CD14-positive monocyte (primary cell): ENCODE measurements around the gene TLCD1. TPM values are rescaled to one million over a fixed set of nuclear protein-coding genes. Genes with fewer than 3 reads are reported as not detected.

ENCODE experiments used
- DNase-seq, 3 donors: peaks; one replicate each; pipeline ENCODE4 v3.0.0-alpha.2; 2011 to 2022
- H2AFZ ChIP-seq: 2 replicates; pipeline ENCODE4 v1.6.0; 2012; ENCODE audit warnings: mild to moderate bottlenecking, low read depth, low read length, inconsistent platforms; ENCODE audit not compliant: insufficient read depth, poor library complexity, severe bottlenecking
- H3K27ac ChIP-seq, 2 donors: 1 replicate in 1 of 2; 2 replicates in 1 of 2; pipeline ENCODE4 v1.5.1; 2012 to 2013; ENCODE audit warnings: low read length in 2 of 2, control low read depth in 1 of 2, inconsistent platforms in 1 of 2, low read depth in 1 of 2, mild to moderate bottlenecking in 1 of 2
- H3K27me3 ChIP-seq, 2 donors: one replicate each; pipeline versions ENCODE4 v1.6.0 to v1.6.1; 2011 to 2013; ENCODE audit warnings: low read length in 2 of 2; ENCODE audit not compliant: control insufficient read depth in 2 of 2, insufficient read depth in 2 of 2
- H3K36me3 ChIP-seq, 2 donors: replicated peaks in 1 of 2; 1 replicate in 1 of 2; 2 replicates in 1 of 2; pipeline versions ENCODE4 v1.5.1 to v1.6.1; 2012 to 2013; ENCODE audit warnings: low read length in 2 of 2, control low read depth in 1 of 2, inconsistent platforms in 1 of 2, mild to moderate bottlenecking in 1 of 2; ENCODE audit not compliant: insufficient read depth in 2 of 2, control insufficient read depth in 1 of 2
- H3K4me1 ChIP-seq, 2 donors: 1 replicate in 1 of 2; 2 replicates in 1 of 2; pipeline versions ENCODE4 v1.5.1 to v1.6.1; 2012 to 2013; ENCODE audit warnings: low read length in 2 of 2, control low read depth in 1 of 2, inconsistent platforms in 1 of 2, mild to moderate bottlenecking in 1 of 2, moderate library complexity in 1 of 2; ENCODE audit not compliant: insufficient read depth in 2 of 2, control insufficient read depth in 1 of 2
- H3K4me2 ChIP-seq: replicated peaks from 2 replicates; pipeline ENCODE3; 2012; ENCODE audit warnings: low read length, moderate library complexity, mild to moderate bottlenecking; ENCODE audit not compliant: poor library complexity, severe bottlenecking; ENCODE audit errors: extremely low read depth
- H3K4me3 ChIP-seq, 3 experiments: fragments of 200-600 bp in 1 of 3; sonication (generic) in 1 of 3; replicated peaks in 1 of 3; 1 replicate in 2 of 3; 2 replicates in 1 of 3; pipeline ENCODE4 v1.5.1; 2011 to 2013; ENCODE audit warnings: low read length in 3 of 3, mild to moderate bottlenecking in 3 of 3, control low read depth in 2 of 3, low read depth in 2 of 3, inconsistent platforms in 1 of 3, moderate library complexity in 1 of 3
- H3K79me2 ChIP-seq: 2 replicates; pipeline ENCODE4 v1.6.0; 2012; ENCODE audit warnings: mild to moderate bottlenecking, control low read depth, inconsistent platforms, low read length, moderate library complexity; ENCODE audit not compliant: insufficient read depth
- H3K9ac ChIP-seq: 2 replicates; pipeline ENCODE4 v1.6.0; 2017; ENCODE audit warnings: low read length, mild to moderate bottlenecking; ENCODE audit not compliant: insufficient read depth, poor library complexity, severe bottlenecking
- H3K9me3 ChIP-seq, 2 donors: replicated peaks in 1 of 2; 1 replicate in 1 of 2; 2 replicates in 1 of 2; pipeline versions ENCODE4 v1.5.1 to v1.6.1; 2012 to 2013; ENCODE audit warnings: low read length in 2 of 2, control low read depth in 1 of 2; ENCODE audit not compliant: control insufficient read depth in 1 of 2, insufficient read depth in 1 of 2
- H4K20me1 ChIP-seq: 2 replicates; pipeline ENCODE4 v1.6.0; 2012; ENCODE audit warnings: mild to moderate bottlenecking, low read length, control low read depth, moderate library complexity; ENCODE audit not compliant: insufficient read depth
- H3K27ac Mint-ChIP-seq, 7 donors: one replicate each; pipeline ENCODE4 v1.8.0; 2020; ENCODE audit warnings: mild to moderate bottlenecking in 7 of 7, mixed read lengths in 7 of 7, moderate library complexity in 6 of 7, inconsistent platforms in 2 of 7
- H3K27me3 Mint-ChIP-seq, 3 donors: one replicate each; pipeline ENCODE4 v1.8.0; 2021 to 2022; ENCODE audit warnings: low read depth in 3 of 3, mild to moderate bottlenecking in 3 of 3, mixed read lengths in 3 of 3, moderate library complexity in 3 of 3, inconsistent platforms in 1 of 3
- H3K36me3 Mint-ChIP-seq, 2 donors: one replicate each; pipeline ENCODE4 v1.8.0; 2020; ENCODE audit warnings: mixed read lengths in 2 of 2, inconsistent platforms in 1 of 2, mild to moderate bottlenecking in 1 of 2
- H3K4me1 Mint-ChIP-seq: one replicate; pipeline ENCODE4 v1.8.0; 2020; ENCODE audit warnings: mild to moderate bottlenecking, mixed read lengths
- H3K4me3 Mint-ChIP-seq, 2 donors: one replicate each; pipeline ENCODE4 v1.8.0; 2020; ENCODE audit warnings: mild to moderate bottlenecking in 2 of 2, mixed read lengths in 2 of 2, moderate library complexity in 1 of 2
- H3K9me3 Mint-ChIP-seq, 7 donors: one replicate each; pipeline ENCODE4 v1.8.0; 2020 to 2022; ENCODE audit warnings: mixed read lengths in 7 of 7, mild to moderate bottlenecking in 6 of 7, moderate library complexity in 6 of 7, inconsistent platforms in 2 of 7
- WGBS: methylation state at CpG from one replicate; pipeline ENCODE4 v1.1.5; 2013; ENCODE audit warnings: missing lambda C conversion rate; ENCODE audit not compliant: insufficient coverage; 5-methylcytosine and 5-hydroxymethylcytosine counted together
- intact Hi-C, 2 donors: fragments of 100-400 bp; cut with micrococcal nuclease; formaldehyde crosslinking; loops; one replicate each; pipeline versions ENCODE4 v1.15.0 to v1.15.1; 2023
- polyA plus RNA-seq, 3 donors: library from polyadenylated mRNA; depleted of rRNA in 1 of 3; unstranded in 2 of 3; stranded (reverse) in 1 of 3; fragments of 300-500 nt in 2 of 3; fragments of >200 nt in 1 of 3; fragmentation: Illumina TruSeq in 2 of 3; gene quantifications; 1 replicate in 2 of 3; 2 replicates in 1 of 3; pipeline ENCODE4 v1.2.3, GENCODE V29; 2012 to 2021
- small RNA-seq: library from RNA; depleted of rRNA; stranded (forward); fragments of <200 nt; gene quantifications from one replicate; pipeline ENCODE3, GENCODE V24; 2012; ENCODE audit warnings: low read depth; ENCODE audit not compliant: insufficient read length
- TF ChIP-seq, protein P1 (sequence below): fragments of 200-600 bp; IDR thresholded peaks from one replicate; pipeline ENCODE4 v1.8.0; 2022; ENCODE audit warnings: antibody characterized with exemption, mild to moderate bottlenecking

TLCD1 gene
- polyA plus RNA-seq, 3 donors = 0.79 TPM; not detected in 2

DNA sequence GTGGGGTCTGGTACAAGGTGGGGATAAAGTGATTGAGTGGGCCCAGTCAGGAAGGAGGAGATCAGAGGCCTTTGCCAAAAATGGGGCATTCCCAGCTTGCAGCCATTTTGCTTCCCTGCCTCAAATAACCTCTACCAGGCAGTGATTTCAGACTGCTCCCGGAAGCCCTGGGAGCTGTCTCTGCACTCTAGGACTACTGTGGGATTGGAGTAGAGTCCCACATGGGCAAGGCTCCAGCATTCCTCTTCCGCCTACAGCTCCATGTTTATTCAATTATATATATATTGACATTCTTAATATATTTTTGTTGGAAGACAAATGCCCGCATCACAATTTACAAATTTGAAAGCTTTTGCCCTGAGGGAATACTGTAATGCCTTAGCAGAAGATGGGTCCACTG lies 50.5 kb downstream of the TLCD1 start:
- no peak overlapping the region for H3K27ac ChIP-seq
- H3K4me2 ChIP-seq = no peak overlapping the region
- no peaks in the 10 kb centered on the region for H3K9me3 ChIP-seq
- Mint-ChIP-seq H3K36me3 (peaks cover 77 to 99% of the 10 kb centered on the region in 2 donors), H3K27ac (no peak overlapping the region), H3K4me3 (no peak overlapping the region), H3K4me1 (no peaks in the 10 kb centered on the region), H3K9me3 (no peaks in the 10 kb centered on the region), H3K27me3 (peaks cover 0 to 2% (median 1%) of the 10 kb centered on the region in 3 donors)
- no peak overlapping the region for H2AFZ ChIP-seq
- TF ChIP-seq, protein P1, sequence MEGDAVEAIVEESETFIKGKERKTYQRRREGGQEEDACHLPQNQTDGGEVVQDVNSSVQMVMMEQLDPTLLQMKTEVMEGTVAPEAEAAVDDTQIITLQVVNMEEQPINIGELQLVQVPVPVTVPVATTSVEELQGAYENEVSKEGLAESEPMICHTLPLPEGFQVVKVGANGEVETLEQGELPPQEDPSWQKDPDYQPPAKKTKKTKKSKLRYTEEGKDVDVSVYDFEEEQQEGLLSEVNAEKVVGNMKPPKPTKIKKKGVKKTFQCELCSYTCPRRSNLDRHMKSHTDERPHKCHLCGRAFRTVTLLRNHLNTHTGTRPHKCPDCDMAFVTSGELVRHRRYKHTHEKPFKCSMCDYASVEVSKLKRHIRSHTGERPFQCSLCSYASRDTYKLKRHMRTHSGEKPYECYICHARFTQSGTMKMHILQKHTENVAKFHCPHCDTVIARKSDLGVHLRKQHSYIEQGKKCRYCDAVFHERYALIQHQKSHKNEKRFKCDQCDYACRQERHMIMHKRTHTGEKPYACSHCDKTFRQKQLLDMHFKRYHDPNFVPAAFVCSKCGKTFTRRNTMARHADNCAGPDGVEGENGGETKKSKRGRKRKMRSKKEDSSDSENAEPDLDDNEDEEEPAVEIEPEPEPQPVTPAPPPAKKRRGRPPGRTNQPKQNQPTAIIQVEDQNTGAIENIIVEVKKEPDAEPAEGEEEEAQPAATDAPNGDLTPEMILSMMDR = no peak
- H3K27me3 ChIP-seq = no peaks in the 10 kb centered on the region
- intact Hi-C loops = no loop called here
- no peak for DNase-seq
- H4K20me1 ChIP-seq = peaks cover 13% of the 10 kb centered on the region
- H3K9ac ChIP-seq = no peak overlapping the region
- no peak overlapping the region for H3K4me3 ChIP-seq
- no peaks in the 10 kb centered on the region for H3K4me1 ChIP-seq
- WGBS = 100% methylated on average over 1 of the region's 3 CpGs
- H3K79me2 ChIP-seq = no peaks in the 10 kb centered on the region
- H3K36me3 ChIP-seq = peaks cover 97 to 100% of the 10 kb centered on the region in 2 donors

Small RNAs within 50 kb of the gene (small RNA-seq; reads per million reads assigned to genes)
- not detected for gene SNORD42A
- 1.2 reads per million for gene SNORD42B
- gene SNORD4A = not detected
- not detected for gene SNORD4B

Other genes starting within 250 kb of the TLCD1 start
- gene FOXN1, start 219.9 kb downstream of the TLCD1 start, polyA plus RNA-seq = not detected
- gene UNC119, start 173.6 kb downstream of the TLCD1 start, polyA plus RNA-seq = 100 to 1,000 TPM in 1 of 3 donors, 10 to 100 TPM in 2; 77.5 to 189 (median 80.2) TPM
- gene PIGS, start 154.7 kb downstream of the TLCD1 start, polyA plus RNA-seq = 10 to 100 TPM; 59.4 to 87.5 (median 84.9) TPM
- gene ALDOC, start 149.3 kb downstream of the TLCD1 start, polyA plus RNA-seq = 10 to 100 TPM in 1 of 3 donors, 1 to 10 TPM in 2; 7.1 to 10.6 (median 9.8) TPM
- gene SPAG5, start 127.2 kb downstream of the TLCD1 start, polyA plus RNA-seq = 1 to 10 TPM in 1 of 3 donors, not detected in 2; 7.7 TPM
- 10 to 100 TPM in 1 of 3 donors, not detected in 2; 33.2 TPM for gene RSKR, start 112.0 kb downstream of the TLCD1 start, polyA plus RNA-seq
- gene BLTP2, start 81.1 kb downstream of the TLCD1 start, polyA plus RNA-seq = 10 to 100 TPM; 46.8 to 69.2 (median 53.2) TPM
- gene SDF2, start 64.3 kb downstream of the TLCD1 start, polyA plus RNA-seq = 100 to 1,000 TPM in 1 of 3 donors, 10 to 100 TPM in 2; 52.9 to 103 (median 84.5) TPM
- gene SUPT6H, start 64.0 kb downstream of the TLCD1 start, polyA plus RNA-seq = 10 to 100 TPM in 1 of 3 donors, 1 to 10 TPM in 2; 3.8 to 33.9 (median 7.8) TPM
- gene PROCA1, start 14.3 kb downstream of the TLCD1 start, polyA plus RNA-seq = 1 to 10 TPM in 1 of 3 donors, under 1 TPM in 2; 0.31 to 8.9 (median 0.78) TPM
- gene RAB34, start 8.4 kb downstream of the TLCD1 start, polyA plus RNA-seq = 10 to 100 TPM; 66.7 to 93.3 (median 79.1) TPM
- gene RPL23A, start 6.2 kb downstream of the TLCD1 start, polyA plus RNA-seq = 1,000 to 10,000 TPM in 2 of 3 donors, 100 to 1,000 TPM in 1; 542 to 1,304 (median 1,152) TPM
- 1 to 10 TPM; 2.7 to 9.6 (median 3.1) TPM for gene NEK8, start 2.6 kb upstream of the TLCD1 start, polyA plus RNA-seq
- gene TRAF4, start 17.8 kb upstream of the TLCD1 start, polyA plus RNA-seq = 10 to 100 TPM in 1 of 3 donors, 1 to 10 TPM in 1, under 1 TPM in 1; 0.33 to 38.0 (median 1.0) TPM
- 1 to 10 TPM; 1.5 to 8.6 (median 1.9) TPM for gene FAM222B, start 116.6 kb upstream of the TLCD1 start, polyA plus RNA-seq
- 10 to 100 TPM; 27.7 to 34.5 (median 33.8) TPM for gene ERAL1, start 128.8 kb upstream of the TLCD1 start, polyA plus RNA-seq
- 100 to 1,000 TPM; 138 to 271 (median 244) TPM for gene FLOT2, start 171.5 kb upstream of the TLCD1 start, polyA plus RNA-seq
- gene DHRS13, start 176.8 kb upstream of the TLCD1 start, polyA plus RNA-seq = 1 to 10 TPM; 3.7 to 4.5 (median 3.8) TPM
- 10 to 100 TPM in 1 of 3 donors, 1 to 10 TPM in 2; 1.4 to 62.5 (median 2.5) TPM for gene PHF12, start 225.3 kb upstream of the TLCD1 start, polyA plus RNA-seq